Measurements from ENCODE around the gene RPL9. TPM values are rescaled to one million over a fixed set of nuclear protein-coding genes. Genes with fewer than 3 reads are reported as not detected.

RPL9 gene
- total RNA-seq, 1 donor, result 3,884 TPM

DNA sequence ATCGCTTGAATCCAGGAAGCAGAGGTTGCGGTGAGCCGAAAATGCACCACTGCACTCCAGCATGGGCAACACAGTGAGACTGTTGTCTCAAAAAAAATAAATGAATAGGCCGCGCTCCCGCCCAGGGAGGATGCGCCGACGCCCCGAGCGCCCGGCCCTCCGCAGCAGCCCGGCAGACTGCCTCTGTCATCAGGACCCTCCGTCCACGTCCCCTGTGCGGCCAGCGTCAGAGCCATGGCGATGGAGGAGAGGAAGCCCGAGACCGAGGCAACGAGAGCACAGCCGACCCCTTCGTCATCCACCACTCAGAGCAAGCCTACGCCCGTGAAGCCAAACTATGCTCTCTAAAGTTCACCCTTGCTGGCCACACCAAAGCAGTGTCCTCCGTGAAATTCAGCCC is 21.5 kb upstream of the RPL9 start:
- DNase-seq (ENCODE audit: low read depth), result no peak
- TF ChIP-seq, protein P1, sequence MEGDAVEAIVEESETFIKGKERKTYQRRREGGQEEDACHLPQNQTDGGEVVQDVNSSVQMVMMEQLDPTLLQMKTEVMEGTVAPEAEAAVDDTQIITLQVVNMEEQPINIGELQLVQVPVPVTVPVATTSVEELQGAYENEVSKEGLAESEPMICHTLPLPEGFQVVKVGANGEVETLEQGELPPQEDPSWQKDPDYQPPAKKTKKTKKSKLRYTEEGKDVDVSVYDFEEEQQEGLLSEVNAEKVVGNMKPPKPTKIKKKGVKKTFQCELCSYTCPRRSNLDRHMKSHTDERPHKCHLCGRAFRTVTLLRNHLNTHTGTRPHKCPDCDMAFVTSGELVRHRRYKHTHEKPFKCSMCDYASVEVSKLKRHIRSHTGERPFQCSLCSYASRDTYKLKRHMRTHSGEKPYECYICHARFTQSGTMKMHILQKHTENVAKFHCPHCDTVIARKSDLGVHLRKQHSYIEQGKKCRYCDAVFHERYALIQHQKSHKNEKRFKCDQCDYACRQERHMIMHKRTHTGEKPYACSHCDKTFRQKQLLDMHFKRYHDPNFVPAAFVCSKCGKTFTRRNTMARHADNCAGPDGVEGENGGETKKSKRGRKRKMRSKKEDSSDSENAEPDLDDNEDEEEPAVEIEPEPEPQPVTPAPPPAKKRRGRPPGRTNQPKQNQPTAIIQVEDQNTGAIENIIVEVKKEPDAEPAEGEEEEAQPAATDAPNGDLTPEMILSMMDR (IDR thresholded peaks at IDR 0.05; ENCODE audit: insufficient read depth, low read length), result no peak
- no peak overlapping the region for H3K4me3 ChIP-seq (ENCODE audit: low read depth, low read length)

GRCh38 chr4:39476187-39476895 is 17.6 kb upstream of the RPL9 start:
- no peak overlapping the region for H3K4me3 ChIP-seq (ENCODE audit: low read depth, low read length)
- TF ChIP-seq, protein P1 (IDR thresholded peaks at IDR 0.05; ENCODE audit: insufficient read depth, low read length), result no peak
- DNase-seq (ENCODE audit: low read depth), result no peak

DNA sequence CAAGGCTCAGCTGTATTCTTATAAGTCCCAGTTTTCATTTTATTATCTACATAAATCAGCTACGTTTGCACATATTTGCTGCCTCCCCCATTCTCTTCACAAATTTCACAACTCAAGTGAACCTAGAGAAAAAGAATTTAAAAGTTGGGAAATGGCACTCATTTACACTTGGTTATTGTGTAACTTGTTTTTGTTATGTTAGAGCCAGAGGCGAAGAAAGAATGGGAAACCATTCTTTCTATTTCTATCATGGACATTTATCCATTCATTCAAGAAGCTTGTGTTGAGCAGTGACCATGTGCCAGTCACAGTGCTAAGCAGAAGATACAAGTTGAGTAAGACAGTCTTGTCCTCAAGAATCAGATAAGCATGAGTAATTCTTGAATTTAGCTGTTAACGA is 13.7 kb upstream of the RPL9 start:
- H3K4me3 ChIP-seq (ENCODE audit: low read depth, low read length), result no peak overlapping the region
- no peak for DNase-seq (ENCODE audit: low read depth)
- TF ChIP-seq, protein P1 (IDR thresholded peaks at IDR 0.05; ENCODE audit: insufficient read depth, low read length), result no peak

DNA sequence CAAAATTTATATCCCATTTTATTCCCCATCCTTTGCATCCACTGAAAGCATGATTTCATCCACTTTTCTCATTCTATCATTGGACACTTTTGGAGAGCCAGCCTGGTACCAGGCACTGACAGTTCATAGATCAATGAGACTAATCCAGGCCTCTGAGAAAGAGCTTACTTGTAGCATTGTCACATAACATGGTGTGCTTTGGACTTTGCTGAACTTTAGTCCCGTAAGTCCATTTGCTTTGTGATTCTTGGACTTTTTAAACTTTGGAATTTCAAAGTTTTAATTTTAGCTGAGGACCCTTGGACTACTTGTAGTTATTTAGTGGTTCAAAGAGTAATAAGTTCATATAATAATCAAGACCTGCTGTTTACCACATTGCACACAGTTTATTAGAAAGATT is 11.7 kb upstream of the RPL9 start:
- TF ChIP-seq, protein P1 (IDR thresholded peaks at IDR 0.05; ENCODE audit: insufficient read depth, low read length), result no peak
- no peak overlapping the region for H3K4me3 ChIP-seq (ENCODE audit: low read depth, low read length)
- DNase-seq (ENCODE audit: low read depth), result no peak

GRCh38 chr4:39469429-39470077 is 10.8 kb upstream of the RPL9 start:
- H3K4me3 ChIP-seq (ENCODE audit: low read depth, low read length), result no peak overlapping the region
- TF ChIP-seq, protein P1 (IDR thresholded peaks at IDR 0.05; ENCODE audit: insufficient read depth, low read length), result peak; percentile 71

DNA sequence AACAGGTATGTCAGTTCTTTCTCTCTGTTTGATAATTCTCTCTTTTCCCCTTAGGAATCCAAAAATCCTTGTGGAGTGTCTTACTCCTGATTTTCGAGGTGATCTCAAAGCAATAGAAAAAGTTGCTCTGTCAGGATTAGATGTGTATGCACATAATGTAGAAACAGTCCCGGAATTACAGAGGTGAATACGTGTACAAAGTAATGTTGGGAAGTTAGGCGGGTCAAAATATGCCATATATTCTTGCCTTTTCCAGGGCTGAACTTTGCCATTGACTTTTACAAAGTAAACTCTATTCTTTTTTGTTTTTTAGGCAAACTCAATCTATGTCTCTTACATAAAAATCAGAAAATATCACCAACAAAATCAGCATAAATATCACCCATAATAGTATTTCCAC is 8.7 kb upstream of the RPL9 start:
- H3K4me3 ChIP-seq (ENCODE audit: low read depth, low read length), result no peak overlapping the region
- TF ChIP-seq, protein P1 (IDR thresholded peaks at IDR 0.05; ENCODE audit: insufficient read depth, low read length), result no peak
- no peak for DNase-seq (ENCODE audit: low read depth)

More at GRCh38 chr4:39469429-39470077, 10.8 kb upstream of the RPL9 start:
- DNase-seq (ENCODE audit: low read depth), result peak; percentile 92

Data from fibroblast of the aortic adventitia (primary cell).